ENCODE results near the gene ERFE.
"Not testable (repeated sequence)": the region's sequence is repeated elsewhere in the genome, so short reads cannot be mapped to it uniquely, and the experiment has no call there.

The ERFE gene

DNA sequence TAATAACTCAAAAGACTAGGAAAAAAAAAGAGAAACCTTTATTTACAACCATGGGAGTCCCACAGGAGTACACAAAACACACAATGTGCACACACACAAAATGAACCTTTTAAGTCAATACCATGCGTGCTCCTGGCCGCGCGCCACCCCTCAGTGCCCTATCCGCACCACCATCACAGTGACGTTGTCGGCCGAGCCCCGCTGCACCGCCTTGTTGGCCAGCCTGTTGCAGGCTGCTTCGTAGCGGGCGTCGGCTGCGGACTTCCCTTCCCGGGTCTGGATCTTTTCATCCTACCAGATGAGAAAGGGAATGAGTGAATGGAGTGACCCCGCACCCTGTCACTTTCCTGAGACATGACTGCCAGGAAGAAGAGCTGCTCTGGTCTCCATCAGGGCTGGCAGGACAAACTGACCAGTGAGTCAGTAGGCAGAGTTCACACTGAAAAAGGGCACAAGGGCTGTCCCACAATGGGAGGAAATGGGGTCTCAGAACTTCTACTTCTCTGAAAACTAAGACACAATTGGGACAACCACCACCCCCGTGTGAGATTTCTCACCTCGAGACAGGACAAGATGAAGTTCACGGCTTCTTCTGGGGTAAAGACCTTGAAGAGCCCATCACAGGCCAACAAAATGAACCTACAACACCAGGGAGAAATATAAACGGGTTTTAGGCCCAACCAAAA lies 11.8 kb downstream of the ERFE start:
- no peak for DNase-seq

DNA sequence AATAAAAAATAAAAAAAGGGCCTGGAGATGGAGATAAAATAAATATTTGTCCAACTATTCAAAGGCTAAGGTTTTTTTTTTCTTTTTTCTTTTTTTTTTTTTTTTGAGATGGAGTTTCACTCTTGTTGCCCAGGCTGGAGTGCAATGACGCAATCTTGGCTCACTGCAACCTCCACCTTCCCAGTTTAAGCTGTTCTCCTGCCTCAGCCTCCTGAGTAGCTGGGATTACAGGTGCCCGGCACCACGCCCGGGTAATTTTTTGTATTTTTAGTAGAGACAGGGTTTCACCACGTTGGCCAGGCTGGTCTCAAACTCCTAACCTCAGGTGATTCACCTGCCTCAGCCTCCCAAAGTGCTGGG lies 12.3 kb downstream of the ERFE start:
- DNase-seq, result not testable (repeated sequence)

GRCh38 chr2:238171575-238172187 lies 12.9 kb downstream of the ERFE start:
- DNase-seq, result no peak

- DNase-seq, result no peak
Observed at GRCh38 chr2:238172439-238172838, 13.7 kb downstream of the ERFE start.

- DNase-seq, result no peak
Observed at GRCh38 chr2:238173692-238174091, 14.9 kb downstream of the ERFE start.

GRCh38 chr2:238174291-238174690 lies 15.5 kb downstream of the ERFE start:
- DNase-seq, result no peak

DNA sequence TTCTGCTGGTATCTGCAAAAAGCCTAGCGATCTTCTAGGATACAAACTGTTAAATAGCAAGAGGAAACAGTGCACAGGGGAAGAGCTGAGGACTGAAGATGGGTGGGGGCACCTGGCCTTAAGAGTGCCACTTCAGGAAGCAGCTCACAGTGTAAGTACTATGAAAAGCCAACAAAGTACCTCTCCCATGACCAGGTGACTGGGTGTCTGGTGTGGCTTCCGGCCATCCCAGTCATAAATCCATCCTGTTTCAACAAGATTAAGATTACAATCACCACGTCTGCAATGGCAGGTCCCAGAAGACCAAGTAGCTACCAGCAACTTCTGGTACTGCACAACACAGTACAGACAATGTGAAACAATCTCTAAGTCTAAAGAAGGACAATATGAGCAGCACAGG lies 15.9 kb downstream of the ERFE start:
- DNase-seq, result no peak

DNA sequence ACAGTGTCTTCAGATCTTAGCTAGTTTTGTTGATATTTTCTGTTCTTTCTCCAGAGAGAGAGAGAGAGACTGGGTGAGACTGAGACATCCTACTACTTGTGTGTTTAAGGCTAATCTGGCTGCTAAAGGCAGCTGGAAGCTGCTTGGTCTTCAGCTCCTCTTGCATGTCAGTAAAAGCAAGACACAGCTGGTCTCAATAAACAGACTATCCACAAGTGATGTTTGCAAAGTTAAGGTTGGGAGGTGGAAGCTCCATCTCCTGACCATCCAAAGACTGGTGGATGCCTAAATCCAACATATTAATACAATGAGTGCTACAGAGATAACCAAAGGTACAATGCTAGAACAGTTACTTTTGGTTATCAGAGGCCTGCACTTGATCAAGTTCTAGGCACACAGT lies 17.8 kb downstream of the ERFE start:
- DNase-seq, result no peak

DNA sequence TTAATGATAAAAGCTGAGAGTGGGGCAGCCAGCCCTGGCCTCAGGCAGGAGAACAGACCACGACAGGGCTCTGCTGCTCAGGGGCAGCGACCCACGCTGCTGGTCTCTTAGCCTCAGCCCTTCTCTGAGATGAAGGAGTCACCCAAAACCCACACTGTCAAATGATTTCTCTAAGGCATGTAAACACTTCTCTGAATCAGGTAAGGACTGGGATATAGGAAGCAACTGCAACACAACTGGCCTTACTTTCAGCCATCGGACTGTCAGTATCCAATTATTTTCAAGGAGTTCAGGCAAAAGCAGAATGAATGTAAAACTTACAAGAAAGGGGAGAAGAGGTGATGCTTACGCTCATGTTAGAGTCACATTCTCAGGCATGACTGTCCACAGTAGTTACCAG lies 21.8 kb downstream of the ERFE start:
- no peak for DNase-seq

GRCh38 chr2:238182362-238182761 lies 23.6 kb downstream of the ERFE start:
- no peak for DNase-seq

- DNase-seq, result no peak
Observed at GRCh38 chr2:238183821-238184220, 25.1 kb downstream of the ERFE start.

DNA sequence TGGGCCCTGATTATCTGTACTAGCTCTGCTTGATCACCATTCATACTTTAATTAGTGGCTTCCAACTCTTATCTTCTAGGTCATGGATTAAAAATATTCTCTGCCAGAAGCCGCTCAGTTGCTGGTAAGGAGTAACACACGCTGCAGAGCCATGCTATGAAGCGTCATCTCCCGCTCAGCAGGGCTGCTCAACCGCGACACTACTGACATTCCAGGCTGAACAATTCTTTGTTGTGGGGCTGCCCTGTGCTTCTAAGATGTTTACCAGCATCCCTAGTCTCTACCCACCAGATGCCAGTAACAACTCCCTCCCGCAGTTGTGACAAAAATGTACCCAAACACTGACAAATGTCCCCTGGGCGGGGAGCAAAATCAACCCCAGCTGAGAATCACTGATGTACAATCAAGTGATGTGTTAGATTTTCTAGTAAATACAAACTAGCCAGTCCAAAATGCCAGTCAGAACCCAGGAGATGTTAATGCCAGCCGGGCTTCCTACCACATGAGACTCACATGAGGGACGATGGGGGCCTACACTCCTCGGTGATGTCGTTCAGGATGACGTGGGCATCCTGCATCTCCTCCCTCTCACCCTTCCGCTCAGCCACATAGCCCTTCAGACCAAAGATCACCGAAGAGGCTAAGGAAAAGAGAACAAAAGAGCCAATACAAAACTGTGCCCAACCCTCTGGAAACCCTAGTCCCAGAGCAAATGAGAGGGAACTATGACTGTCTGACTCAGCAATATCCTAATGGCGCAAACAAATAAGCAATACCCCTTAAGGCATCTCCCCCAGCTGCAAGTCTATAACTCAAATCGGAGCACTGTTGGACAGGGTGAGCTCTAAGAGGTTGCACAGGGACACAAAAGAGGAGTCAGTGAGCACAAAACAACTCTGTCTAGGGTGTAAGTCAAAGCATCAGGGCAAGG lies 29.1 kb downstream of the ERFE start:
- DNase-seq, result no peak

DNA sequence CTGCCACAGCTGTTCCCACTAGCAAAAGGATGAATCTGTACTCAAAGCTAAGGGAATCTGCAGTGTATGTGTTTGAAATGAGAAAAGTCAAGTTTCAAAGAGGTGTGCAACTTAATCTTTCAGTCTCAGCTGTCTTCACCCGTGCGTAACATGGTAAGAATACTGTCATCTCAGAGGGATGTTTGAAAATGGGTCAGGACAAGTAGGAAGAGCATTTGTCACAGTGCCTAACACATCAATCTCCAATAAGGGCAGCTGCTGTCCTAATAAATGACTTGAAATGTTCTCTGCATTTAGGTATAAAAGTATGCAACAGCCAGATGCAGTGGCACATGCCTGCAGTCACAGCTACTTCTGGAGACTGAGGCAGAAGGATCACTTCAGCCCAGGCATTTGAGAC lies 31.7 kb downstream of the ERFE start:
- no peak for DNase-seq

GRCh38 chr2:238202326-238203093 lies 43.7 kb downstream of the ERFE start:
- peak; percentile 6 for DNase-seq

GRCh38 chr2:238203094-238203972 lies 44.6 kb downstream of the ERFE start, which contains the start of gene ILKAP:
Gene ILKAP (minus strand): TSS chr2:238203695. CDS start chr2:238203553, 142 bp downstream.
- DNase-seq, result peak; percentile 85

GRCh38 chr2:238203973-238204683 lies 45.4 kb downstream of the ERFE start:
- no peak for DNase-seq

DNA sequence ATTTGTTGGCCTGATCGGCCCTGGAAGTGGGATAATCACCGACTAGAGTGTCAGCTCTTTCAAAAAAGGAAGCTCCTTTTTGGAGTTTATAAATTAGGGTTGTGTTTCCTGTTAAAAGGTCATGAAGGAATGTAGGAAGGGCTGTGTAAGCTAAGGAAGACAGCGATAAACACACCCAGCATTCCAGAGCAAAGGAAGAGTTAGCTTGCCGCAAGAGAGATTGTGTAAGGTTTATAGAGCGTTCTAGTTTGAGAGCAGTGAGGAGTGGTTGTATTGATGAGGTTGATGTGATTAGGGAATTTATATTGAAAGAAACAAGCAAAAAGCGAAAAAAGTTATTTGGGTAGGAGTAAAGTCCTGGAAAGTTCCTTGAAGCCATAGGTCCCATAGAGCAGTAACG lies 48.2 kb downstream of the ERFE start:
- no peak for DNase-seq

DNA sequence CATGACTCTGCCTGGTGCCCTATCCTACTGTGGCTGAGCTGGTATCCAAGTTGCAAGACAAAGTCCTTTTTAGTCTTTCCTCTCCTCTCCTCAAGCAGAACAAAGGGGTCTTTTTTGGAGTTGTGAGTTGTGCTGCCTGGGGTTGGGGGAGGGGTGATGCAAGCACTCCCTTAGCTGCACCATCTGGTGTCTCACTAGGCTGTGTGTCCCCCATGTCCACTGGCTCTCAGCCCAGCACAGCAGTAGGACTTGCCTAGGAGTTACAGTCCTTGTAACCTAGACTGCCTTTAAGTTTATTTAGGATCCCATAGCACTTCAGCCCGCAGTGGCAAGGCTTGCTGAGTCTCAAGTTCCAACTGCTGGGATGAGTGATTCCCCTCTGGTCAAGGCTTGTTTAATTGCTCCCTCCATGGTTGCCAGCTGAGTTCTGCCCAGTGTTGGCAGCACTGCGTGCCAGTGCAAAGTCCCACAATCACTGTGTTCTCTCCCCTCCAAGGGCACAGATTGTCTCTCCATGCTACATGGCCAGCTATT lies 57.9 kb downstream of the ERFE start:
- no peak for DNase-seq
